GM18519 (cell line): ENCODE data around the gene C3orf22.

Experiments used
- ATAC-seq: cut with Tn5 transposase; IDR thresholded peaks from one replicate; pipeline ENCODE4 v1.9.1; 2021; ENCODE audit warnings: mild to moderate bottlenecking, moderate library complexity; ENCODE audit not compliant: unreplicated experiment, low FRiP score

The C3orf22 gene

DNA sequence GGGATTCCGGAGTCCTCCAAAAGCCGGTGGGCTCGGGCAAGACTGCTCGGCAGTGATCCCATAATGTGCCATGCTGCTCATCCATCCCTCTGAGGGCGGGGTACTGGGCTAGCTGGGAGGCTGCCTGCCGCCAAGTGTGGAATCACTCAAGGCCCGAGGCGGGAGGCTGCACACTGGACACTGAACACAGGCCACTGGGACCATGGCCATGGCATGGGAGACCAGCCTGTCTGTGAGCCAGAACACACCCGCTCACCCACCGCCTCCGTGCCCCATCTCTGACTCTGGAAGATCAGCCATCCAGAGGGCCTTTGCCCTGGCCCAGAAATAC lies 1.4 kb downstream of the C3orf22 start:
- ATAC-seq = no peak

DNA sequence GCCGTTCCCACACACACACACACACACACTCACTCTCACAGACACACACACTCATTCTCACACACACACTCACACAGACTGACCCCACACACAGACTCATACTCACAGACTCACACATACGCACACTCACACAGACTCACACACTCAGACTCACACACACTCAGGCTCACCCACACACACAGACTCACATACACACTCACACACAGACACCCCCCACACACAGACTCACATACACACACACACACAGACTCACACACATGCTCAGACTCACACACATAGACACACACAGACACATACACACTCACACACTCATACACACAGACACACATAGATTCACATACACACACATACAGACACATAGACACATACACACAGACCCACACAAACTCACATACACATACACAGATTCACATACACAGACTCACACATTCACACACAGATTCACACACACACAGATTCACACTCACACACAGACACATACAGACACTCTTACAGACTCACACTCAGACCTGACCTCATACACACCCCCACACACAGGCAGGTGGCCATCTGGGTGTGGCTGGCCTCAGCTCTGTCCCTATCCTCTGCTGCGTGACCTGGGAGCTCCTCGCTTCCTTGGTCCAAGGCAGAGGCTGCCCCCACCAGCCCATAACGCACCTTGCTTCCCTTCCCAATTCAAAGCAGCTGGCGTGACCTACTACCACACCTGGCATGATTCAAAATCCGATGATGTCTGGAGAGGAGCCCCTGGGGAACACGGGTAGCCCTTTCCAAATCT lies 1.9 kb downstream of the C3orf22 start:
- no peak for ATAC-seq

DNA sequence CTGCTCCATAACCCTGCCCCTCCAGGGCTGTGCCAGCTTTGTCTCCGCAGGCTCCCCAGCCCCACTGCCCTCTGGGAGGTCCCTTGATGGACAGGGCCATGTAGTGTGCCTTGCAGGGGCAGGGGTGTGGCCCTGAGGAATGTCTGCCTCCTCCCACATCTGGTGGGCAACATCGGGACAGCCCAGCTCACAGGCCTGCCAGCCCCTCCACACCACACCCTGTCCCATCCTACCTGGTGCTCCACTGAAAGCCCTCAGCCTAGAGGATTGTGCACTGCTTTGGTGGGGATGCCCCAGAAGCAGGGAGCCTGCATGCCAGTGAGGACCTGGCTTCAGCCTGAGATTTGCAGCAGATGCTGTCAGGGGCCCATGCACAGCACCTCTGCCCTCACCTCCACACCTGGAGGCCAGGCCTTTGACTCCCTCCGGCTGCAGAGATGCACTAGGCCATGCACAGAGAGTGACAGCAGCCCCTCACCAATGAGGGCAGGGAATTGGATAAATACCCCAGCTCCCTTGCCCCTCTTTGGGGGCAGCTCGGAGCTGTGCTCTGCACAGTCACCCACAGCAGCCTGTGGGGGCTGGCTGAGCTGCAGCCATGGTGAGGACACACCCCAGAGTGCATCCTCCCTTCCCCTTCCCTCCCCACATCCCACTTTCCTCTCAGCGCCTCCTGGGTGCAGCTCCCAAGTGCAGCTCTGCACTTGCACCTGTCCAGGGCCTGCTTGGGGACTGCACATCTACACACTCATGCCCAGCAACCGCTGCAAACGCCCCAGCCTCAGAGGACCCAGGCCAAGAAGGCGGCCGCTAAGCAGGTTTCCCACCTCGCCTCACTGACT lies 2.7 kb downstream of the C3orf22 start:
- ATAC-seq = no peak

DNA sequence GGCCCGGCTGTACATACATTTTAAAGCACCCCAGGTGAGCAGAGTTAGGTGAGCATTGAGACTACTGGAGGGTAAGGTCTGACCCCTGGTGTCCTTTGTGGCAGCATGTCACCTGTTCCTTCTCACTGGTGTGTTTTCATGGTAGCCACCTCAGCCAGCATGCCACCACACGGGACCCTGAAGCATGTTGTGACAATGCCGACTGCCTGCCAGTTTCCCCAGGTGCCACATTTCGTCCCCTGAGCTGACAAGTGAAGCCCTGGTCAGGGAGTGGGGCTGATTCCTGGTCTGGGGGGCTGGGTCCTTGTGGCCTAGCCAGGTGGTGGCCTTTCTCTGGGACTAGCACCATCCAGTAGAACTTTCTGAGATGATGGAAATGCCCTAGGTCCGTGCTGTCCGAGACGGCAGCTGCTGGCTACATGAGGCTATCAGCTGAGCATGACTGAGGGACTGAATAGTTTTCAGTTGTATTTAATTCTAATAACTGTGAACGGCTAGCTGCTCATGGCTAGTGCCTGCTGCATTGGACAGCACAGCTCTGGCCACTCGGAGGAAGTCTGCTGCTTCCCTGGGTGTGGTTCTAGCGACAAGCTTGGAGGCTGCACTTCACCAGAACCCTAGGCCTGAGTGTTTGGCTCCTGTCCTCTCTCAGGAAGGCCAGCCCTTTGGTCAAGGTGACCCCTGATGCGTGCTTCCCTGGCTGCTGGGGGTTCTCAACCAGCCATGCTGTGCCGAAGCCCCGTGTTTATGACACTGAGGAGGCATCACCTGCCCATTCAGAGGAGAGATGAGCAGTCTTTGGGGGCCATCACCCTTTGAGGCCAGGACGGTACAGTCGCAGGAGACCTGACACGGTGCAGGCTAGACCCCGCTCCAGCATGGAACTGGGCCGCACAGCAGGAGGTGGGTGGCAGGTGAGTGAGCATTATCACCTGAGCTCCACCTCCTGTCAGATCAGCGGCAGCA lies 3.9 kb downstream of the C3orf22 start:
- ATAC-seq = no peak

DNA sequence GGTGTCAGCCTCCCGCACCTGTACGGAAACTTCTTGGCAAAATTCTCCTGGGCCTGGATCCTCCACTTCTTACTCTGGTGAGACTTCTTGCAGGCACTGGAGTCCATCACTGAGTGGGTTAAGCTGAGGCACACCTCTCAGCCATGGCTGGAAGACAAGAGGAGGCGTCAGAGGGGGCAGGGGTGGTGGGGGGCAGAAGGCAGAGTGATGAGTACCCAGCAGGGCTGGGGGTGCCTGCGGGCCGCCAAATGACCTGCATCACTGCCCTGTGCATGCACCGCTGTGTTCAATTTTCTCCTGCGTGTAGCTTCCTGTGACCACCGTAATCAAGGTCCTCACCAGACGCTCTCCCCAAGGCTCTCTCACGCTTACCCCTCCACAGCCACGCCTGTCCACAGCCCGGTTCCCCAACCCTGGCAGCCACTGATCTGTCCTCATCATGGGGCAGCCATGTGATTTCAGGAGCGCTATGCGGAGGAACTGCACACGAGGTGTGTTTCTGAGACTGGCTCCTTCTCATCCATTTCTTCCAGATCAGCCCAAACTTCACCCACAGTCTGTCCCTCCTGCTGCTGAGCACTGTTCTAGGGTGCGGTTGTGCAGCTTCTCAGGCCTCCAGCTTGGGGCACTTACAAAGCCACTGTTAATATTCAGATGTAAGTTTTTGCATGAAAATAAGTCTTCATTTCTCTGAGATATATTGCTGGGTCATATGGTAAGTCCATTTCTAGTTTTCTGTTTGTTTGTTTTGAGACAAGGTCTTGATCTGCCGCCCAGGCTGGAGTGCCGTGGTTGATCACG lies 5.2 kb downstream of the C3orf22 start:
- no peak for ATAC-seq

DNA sequence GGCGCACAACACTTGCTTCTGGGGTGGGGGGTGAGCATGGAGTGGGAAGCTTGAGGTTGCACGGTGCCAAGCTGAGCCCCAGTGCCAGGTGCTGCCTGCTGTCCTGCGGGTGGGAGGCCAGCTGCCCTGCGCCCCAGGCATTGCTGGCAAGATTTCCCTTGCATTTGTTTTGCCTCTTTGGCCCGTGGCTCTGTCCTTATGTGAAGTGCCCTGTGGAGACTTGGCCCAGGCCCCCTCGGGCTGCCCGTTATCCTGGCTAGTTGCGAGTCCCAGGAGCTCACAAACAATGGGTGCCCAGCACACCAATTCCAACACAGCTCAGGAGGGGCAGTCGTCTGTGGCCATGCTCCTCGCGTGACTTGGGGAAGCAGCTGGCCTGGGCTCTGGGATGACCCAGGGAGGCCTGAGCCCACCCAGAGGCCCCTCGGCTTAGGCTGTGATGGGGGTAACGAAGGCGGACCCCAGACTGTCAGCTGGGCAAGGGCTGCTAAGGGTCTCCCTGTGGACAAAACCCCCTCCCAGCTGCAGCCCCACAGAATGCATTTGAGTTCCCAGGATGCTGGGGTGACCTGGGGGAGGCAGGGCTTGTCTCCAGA lies 5.9 kb downstream of the C3orf22 start:
- ATAC-seq = no peak

DNA sequence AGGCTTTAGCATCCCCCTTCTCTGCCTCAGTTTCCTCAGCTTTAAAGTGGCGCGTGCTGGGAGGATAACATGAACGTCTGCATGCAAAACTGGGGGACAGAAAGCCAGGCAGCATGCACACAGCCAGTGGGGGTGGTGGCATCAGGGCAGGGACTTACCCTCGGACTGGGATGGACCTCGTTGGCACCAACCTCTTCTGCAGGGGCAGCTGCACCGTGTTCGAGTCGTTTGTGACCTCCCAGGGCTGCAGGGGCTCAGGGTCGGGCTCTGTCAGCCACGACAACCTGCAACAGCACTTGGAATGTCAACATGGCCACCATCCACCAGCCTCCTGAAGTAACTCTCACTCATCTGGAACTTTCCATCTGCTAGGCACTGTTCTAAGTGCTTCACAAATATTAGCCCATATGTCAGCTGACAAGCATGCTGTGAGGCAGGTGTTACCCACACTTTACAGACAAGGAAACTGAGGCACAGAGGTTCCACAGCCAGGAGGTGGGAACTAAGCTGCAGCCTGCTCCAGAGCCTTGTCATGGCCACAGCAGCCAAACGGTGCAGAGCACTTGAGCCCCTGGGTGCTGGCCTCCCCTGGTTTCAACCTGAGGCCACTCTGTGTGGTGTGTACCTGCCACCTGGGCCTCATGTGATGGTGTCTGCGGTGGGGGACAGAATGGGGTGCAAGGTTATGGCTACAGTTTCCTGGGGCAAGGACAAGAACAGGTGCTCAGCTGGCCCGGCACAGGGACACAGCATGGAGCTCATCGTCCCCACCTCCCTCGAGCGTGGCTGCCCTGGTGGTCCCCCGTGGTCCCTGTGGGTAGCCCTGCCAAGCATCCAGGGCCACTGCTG lies 6.7 kb downstream of the C3orf22 start:
- ATAC-seq = no peak

DNA sequence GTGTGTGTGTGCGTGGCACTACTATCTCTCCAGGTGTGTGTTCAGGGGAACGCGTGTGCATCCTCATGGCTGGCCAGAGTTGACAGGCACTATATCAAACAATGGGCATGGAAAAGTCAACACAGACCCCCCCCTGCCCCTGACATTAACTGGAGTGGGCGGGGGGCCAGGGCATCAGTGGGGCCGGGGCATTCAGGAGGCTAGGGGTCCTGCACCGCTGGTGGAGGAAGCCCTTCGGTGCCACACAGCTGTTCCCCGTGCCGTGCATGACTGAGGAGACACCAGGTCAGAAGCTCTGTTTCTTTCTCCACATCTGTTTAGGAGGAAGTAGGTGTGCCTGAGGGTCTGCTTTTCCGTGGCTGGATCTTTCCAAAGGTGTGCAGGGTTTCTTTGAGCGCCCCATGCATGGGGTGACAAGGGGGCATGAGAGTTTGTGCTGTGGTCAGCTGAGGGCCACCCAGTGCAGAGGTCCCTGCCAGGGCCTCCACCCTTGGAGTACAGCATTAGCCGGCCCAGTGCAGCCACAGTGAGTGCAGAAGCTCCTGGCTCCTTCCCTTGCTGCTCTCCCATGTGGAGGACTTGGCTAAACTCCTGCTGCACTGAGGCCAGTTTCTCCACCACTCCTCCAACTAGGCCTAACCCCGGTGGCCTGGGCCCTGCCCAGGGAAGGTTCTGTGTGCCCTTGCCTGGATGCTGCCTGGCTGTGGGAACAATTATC lies 7.5 kb downstream of the C3orf22 start:
- no peak for ATAC-seq

DNA sequence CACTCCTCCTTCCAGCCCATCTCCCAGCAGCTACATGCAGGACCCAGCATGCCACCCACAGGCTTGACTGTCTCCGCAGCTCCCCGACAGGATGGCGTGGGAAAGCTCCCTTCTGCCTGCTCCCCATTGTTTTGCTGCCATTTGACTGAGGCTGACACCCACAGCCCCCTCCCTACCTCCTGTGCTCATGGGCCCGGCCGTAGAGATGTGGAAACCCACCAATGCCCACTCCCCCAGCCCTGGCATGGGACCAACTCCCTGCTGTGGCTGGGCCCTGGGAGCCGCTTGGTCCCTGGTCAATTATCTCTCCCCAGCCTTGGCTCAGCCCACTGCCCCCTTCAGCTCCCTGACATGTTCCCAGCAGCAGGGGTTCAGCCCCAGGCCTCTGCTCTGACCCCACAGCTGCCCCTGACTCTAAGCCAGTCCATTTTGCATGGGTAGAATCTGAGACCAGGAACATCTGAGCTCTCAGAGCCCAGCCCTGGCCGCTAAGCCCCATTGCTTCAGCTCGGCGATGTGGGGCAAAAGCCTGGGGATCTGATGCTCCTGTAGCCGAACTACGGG lies 8.2 kb downstream of the C3orf22 start:
- no peak for ATAC-seq

DNA sequence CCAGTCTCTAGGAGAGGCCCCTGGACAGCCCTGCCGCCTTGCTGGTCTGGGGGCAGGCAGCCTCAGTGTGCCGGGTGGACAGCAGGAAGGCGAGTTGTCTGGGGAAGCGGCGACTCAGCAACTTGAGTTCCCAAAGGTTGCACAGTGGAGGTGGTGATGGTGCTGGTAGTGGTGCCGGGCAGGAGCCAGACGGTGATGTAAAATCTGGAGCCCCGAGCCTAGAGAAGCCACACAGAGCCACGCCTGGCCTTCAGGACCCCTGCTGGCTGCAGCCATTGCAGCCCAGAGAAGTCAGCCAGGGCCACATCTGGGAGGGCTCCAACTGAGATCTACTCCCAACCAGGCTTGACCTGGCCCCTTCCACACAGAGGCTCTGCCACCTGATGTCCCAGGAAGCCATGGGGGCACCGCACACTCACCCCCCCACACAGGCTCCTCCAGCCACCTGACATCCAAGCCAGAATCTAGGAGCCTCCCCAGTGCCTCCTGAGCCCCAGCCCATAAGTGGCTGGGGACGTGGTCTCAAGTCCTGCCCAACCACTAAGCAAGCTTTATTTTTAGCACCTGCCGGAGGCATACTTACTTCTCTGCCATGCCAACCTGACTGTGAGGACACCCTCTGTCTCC lies 8.8 kb downstream of the C3orf22 start:
- ATAC-seq = no peak

DNA sequence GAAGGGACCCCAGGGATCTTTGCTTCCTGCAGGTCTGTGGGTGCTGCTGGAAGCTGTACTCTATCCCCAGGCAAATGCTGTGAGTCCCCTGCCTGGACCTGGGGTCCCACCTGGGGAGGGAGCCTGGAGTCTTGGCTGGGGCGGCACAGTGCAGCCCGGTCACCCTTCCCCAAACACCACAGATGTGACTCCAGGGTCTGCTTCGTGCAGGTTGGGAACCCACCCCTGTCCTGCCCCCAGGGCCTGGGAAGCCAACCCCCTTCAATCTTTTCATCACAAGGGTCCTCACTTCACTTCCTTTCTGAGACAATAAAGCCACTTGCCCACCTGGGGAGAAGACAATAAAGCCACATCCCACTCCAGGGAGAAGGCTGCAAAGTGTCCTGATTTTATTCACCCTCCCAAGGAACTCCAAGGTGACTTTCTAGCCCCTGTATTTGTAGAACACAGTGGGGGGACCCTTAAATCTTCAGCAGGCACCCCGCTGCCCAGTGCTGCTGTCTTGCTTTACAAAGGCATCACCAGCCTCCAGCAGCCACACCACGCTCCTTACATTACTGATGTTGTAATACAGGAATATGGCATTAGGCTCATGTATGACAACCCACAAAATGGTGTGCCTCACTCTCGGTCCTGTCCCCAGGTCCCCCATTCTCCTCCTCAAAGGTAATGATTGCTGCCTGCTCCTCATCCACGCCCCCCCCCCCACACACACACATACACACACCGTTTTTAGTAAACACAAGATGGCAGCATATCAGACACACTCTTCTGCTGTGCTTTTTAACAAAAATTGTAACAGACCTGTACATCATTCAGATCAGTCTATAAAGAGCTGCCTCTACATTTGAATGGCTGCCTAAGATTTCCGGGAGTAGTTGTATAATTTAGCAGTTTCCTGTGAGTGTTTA lies 9.9 kb downstream of the C3orf22 start:
- ATAC-seq = no peak

DNA sequence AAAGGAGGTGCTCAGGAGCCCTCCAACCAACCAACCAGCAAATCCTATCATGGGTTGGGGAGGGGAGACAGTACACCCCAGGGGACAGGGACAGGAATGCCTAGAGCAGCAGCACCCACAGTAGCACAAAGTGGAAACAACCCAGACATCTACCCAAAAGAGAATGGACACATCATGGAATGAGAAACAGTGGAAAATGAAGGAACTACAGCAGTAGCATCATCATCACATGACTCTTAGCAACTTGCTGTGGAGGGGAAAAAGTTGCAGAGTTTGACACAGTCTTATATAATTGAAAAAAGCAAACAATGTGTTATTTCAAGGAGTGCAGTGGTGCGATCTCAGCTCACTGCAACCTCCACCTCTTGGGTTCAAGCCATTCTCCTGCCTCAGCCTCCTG lies 11.0 kb downstream of the C3orf22 start:
- ATAC-seq = no peak

DNA sequence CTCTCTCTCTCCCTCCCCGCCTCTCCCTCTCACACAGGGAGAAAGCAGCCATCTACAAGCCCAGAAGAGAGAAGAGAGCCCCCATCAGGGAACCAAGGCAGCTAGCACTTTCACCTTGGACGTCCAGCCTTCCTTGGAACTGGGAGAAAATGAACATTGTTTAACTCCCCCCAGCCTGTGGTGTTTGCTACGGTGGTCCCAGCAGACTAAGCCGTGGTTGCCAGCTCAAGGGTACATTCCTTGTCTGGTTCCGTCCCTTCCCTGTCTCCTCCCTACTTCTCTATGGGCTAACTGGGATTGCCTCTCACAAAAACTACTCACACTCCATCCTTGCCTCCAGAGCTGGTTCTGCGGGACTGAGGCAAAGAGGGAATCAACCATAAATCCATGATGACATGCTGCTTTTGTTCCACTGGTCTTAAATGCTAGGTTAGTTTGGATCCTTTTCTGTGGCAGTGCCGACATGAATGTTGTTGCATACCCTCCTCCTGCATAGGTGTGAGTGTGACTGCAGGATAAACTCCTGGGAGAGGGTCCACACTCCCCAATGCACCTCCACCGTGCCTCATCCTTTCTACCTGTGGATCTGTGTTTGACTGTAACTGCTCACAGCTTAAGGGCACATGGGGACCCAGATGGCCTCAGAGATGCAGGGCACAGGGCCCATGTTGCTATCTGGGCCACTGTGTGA lies 12.0 kb downstream of the C3orf22 start:
- ATAC-seq = no peak

DNA sequence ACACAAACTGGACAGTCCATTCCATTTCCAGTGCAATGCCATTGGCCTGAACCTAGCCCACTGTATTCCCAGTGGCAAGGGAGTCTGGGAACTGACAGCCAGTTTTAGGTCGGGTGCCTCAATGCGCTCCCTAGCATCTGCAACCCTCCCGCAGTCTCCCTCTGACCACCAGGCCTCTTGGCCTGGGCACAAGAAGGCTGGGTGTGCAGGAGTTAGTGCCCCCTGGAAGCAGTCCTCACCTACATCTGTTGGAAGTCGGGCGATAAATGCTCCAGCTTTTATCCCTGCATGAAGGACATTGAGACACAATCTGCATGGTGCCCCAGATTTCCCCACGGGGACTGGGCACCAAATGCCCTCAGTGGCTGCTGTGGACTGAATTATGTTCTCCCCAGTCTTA lies 12.7 kb downstream of the C3orf22 start:
- no peak for ATAC-seq

DNA sequence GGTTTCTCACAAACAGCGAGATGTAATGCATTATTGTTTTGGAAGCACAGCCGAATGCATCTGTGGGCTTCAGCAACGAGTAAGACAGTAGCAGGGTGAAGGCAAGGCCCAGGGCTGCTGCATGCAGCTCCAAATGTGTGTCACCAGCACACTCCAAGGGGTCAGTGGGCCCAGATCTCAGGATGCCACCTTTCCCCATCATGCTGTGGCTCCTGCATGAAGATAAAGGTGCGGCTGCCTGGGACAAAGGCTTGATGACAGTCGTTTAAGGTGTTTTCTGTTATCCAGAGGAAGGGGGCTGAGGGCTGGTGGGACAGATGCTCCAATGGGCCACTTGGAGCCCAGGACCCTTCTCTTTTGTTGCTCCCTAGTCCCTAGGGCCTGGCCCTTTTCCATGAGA lies 13.2 kb downstream of the C3orf22 start:
- no peak for ATAC-seq
